Glutamatergic neuron (in vitro differentiated cells): ENCODE measurements around the gene BUD13. TPM values are rescaled to one million over a fixed set of nuclear protein-coding genes. Genes with fewer than 3 reads are reported as not detected.
A peak's percentile ranks its signal among the peaks of the same experiment; 100 is the strongest.

ENCODE experiments used
- DNase-seq: peaks from one replicate; pipeline ENCODE4 v3.0.0; 2022
- H3K27ac Mint-ChIP-seq: one replicate; pipeline ENCODE4 v1.8.0; 2020; ENCODE audit warnings: mild to moderate bottlenecking, mixed read lengths, inconsistent platforms; ENCODE audit not compliant: unreplicated experiment
- H3K27me3 Mint-ChIP-seq: one replicate; pipeline ENCODE4 v1.8.0; 2020; ENCODE audit warnings: mild to moderate bottlenecking, moderate library complexity, mixed read lengths, inconsistent platforms; ENCODE audit not compliant: unreplicated experiment
- H3K36me3 Mint-ChIP-seq: one replicate; pipeline ENCODE4 v1.8.0; 2020; ENCODE audit warnings: mild to moderate bottlenecking, mixed read lengths, inconsistent platforms; ENCODE audit not compliant: unreplicated experiment
- H3K4me1 Mint-ChIP-seq: one replicate; pipeline ENCODE4 v1.8.0; 2020; ENCODE audit warnings: mild to moderate bottlenecking, low read depth, mixed read lengths, inconsistent platforms; ENCODE audit not compliant: unreplicated experiment
- H3K4me3 Mint-ChIP-seq: one replicate; pipeline ENCODE4 v1.8.0; 2020; ENCODE audit warnings: mild to moderate bottlenecking, mixed read lengths, inconsistent platforms; ENCODE audit not compliant: unreplicated experiment
- H3K9me3 Mint-ChIP-seq: one replicate; pipeline ENCODE4 v1.8.0; 2020; ENCODE audit warnings: mild to moderate bottlenecking, moderate library complexity, mixed read lengths, inconsistent platforms; ENCODE audit not compliant: unreplicated experiment
- CTCF ChIP-seq: fragments of 200-600 bp; sonication (generic); IDR thresholded peaks from one replicate; pipeline ENCODE4 v1.5.0; 2021; ENCODE audit not compliant: partially characterized antibody, unreplicated experiment
- total RNA-seq: library from RNA; stranded (reverse); fragmentation: NEBNext Ultra II Directional; extraction: Animal tissue kit (Norgen Biotek cat#: 25700); gene quantifications from one replicate; pipeline ENCODE4 v1.2.1, GENCODE V29; 2021; ENCODE audit not compliant: unreplicated experiment

The BUD13 gene
- total RNA-seq, 1 donor from 2014 or later = 17.0 TPM

DNA sequence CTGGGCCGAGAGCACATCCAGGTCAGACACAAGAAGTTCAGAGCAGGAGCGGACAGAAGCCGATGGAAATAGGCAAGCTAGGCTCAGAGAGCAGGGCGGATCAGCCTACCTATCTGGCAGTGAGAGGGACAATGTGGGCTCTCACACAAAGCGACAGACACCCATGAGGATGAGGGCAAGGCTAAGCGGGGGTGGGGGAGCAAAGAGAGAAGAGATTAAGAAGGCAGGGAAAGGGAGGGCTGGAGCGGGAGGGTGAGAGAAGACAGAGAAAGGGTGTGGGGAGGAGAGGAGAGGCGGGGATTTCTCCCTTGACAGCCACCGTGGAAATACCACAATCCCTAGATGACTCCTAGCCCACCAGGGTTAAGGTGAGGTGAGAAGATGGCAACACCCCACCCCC, 57.9 kb downstream of the BUD13 start:
- peaks cover 5% of the 10 kb centered on the region for H3K9me3 Mint-ChIP-seq
- no peaks in the 10 kb centered on the region for H3K4me1 Mint-ChIP-seq
- H3K27ac Mint-ChIP-seq = no peak overlapping the region
- TF ChIP-seq CTCF = no peak
- H3K27me3 Mint-ChIP-seq = peaks cover 3% of the 10 kb centered on the region
- no peak overlapping the region for H3K4me3 Mint-ChIP-seq
- H3K36me3 Mint-ChIP-seq = peaks cover 4% of the 10 kb centered on the region
- no peak for DNase-seq

GRCh38 chr11:116712428-116712827, 60.4 kb downstream of the BUD13 start:
- TF ChIP-seq CTCF = no peak
- peak overlapping the region; percentile 29 for H3K27ac Mint-ChIP-seq
- H3K4me1 Mint-ChIP-seq = no peaks in the 10 kb centered on the region
- peaks cover 5% of the 10 kb centered on the region for H3K27me3 Mint-ChIP-seq
- H3K9me3 Mint-ChIP-seq = peaks cover 2% of the 10 kb centered on the region
- H3K36me3 Mint-ChIP-seq = no peaks in the 10 kb centered on the region
- no peak overlapping the region for H3K4me3 Mint-ChIP-seq
- no peak for DNase-seq

GRCh38 chr11:116710762-116711161, 62.0 kb downstream of the BUD13 start:
- Mint-ChIP-seq H3K27ac (no peak overlapping the region), H3K4me3 (no peak overlapping the region), H3K4me1 (no peaks in the 10 kb centered on the region), H3K36me3 (no peaks in the 10 kb centered on the region), H3K9me3 (no peaks in the 10 kb centered on the region), H3K27me3 (peaks cover 5% of the 10 kb centered on the region)
- no peak for TF ChIP-seq CTCF
- no peak for DNase-seq

DNA sequence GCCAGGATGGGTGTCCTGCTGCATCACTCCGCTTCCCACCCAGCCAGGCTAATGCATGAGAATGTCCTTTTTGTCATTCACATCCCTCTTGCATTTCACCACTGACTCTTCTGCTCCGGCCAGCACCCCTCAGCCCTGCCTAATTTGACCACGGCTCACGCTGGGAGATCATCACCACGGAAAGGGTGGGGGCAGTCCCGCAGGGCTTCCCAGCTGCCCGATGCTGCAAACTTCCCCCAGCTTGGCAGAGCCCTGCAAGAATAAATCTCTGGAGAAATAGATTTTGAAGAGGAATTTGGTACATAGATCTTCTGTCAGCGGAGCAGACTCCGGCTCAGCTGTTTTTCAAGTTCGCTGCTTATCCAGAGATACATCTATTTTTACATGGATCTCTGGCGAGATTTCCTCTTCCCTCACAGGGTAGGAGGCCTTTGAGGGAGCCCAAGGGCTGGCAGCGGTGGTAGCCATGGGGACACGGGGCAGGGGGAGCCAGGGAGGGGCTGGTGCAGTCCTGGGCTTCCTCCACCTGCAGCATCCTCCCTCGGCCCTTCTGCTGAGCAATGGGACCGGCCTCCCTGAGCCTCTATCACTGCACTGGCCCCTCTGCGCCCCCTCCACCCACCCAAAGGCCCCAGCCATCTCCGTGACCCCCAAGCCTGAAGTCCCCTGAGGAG, 62.6 kb downstream of the BUD13 start:
- Mint-ChIP-seq H3K36me3 (no peaks in the 10 kb centered on the region), H3K4me1 (no peaks in the 10 kb centered on the region), H3K4me3 (no peak overlapping the region), H3K27ac (no peak overlapping the region), H3K27me3 (peaks cover 5% of the 10 kb centered on the region), H3K9me3 (no peaks in the 10 kb centered on the region)
- TF ChIP-seq CTCF = no peak
- no peak for DNase-seq

DNA sequence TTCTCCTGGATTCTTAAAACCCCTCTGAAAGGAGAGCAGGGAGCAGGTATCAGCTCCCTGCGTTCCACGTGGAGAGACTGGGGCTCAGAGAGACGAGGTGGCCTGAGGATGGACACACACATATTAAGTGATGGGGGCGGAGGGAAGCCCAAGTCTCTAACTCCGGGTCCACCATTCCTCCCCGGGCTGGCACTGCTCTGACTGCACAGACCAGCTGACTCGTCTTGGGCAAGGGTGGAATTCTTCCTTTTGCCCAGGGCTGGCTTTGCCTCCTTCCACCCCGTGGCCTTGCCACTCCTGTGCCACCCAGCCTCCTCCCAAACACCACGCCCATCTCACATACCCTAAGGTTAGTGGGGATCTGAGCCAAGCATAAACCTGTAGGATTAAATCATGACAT, 65.0 kb downstream of the BUD13 start:
- H3K9me3 Mint-ChIP-seq = no peaks in the 10 kb centered on the region
- H3K27me3 Mint-ChIP-seq = peaks cover 7% of the 10 kb centered on the region
- H3K36me3 Mint-ChIP-seq = no peaks in the 10 kb centered on the region
- no peak overlapping the region for H3K27ac Mint-ChIP-seq
- TF ChIP-seq CTCF = no peak
- DNase-seq = no peak
- no peak overlapping the region for H3K4me3 Mint-ChIP-seq
- H3K4me1 Mint-ChIP-seq = peaks cover 14% of the 10 kb centered on the region
